HG03521 (cell line): ENCODE results near the gene CLCF1.

Source experiments
- ATAC-seq: cut with Tn5 transposase; IDR thresholded peaks from one replicate; pipeline ENCODE4 v1.9.1; 2021; ENCODE audit warnings: mild to moderate bottlenecking, moderate library complexity; ENCODE audit not compliant: unreplicated experiment

CLCF1 gene

DNA sequence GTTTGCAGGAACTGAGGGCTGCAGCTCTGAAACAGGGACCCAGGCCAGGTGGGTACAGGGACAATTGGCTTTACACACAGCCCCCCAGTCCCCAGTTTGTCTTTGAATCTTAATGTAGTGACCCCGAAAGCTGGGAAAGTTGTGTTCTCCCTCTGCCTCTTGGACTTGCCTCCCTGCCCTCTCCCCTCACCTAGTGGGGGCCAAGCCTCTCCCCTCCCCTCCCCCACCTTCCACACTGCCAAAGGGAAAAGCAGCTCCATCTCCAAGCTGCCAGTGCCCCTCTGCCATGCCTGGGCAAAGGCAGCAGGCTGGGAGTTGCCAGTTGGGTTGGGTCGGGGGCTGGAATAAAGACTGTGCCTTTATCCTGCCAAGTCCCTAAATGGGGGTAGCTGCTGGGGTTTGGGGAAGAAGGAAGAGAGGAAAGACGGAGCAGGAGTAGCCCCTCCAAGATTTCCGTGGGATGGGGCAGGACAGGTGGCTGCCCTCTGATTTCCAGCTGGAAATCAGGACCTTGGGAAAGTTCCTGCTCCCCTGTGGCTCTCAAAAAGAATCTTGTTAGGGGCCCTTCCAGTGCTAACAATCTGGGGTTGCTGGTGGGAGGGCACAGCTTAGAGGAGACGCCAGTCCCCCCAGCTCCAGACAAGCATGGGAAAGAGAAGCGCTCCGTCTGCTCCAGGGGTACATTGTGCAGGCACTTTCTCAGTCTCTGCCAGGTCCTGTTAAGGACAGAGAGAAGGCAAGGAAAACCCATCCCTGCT, 2.8 kb upstream of the CLCF1 start:
- ATAC-seq = no peak

GRCh38 chr11:67375320-67376055, 2.1 kb upstream of the CLCF1 start:
- no peak for ATAC-seq

- no peak for ATAC-seq
These were observed 1.3 kb upstream of the CLCF1 start for GRCh38 chr11:67374571-67375281.

DNA sequence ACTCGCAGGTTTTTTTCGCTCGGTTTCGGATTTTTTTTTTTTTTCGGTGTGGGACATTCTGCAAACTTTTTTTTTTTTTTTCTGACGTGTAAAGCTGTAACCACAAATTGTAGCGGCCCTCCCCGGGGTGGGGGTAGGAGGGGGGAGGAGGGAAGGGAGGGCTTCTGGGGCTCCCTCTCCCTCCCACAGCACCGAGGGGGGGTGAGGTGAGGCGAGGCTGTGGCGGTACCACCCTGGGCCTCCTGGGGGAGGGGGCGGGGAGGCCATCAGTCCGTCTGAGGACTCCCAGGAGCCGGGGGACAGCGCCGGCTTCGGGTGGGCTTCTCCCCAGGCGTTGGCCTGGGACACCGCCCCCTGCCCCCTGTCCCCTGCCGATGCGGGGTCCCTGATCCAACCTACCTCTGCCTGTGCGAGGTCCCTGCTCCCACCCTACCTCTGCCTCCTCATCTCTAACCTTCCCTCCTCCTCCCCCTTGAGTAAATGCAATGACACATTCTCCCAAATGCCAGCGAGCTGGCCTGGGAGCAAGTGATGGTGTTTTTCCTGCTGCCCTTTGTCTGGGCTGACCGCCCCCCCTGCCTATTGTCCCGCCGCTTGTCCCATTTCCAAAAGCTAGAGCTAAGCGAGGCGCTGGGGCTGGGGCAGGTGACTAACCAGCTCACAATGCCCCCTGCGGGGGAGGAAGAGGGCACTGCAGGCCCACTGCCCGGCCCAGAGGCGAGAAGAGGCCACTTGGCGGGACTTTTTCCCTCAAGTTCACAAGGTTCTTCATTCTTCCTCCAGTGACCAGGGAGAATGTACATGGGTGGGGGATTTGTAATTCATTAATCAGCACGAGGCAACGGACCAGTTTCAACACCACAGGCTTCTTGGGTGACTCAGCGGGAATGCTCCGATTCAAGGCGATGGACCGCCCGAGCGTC, 511 bp upstream of the CLCF1 start:
- no peak for ATAC-seq

GRCh38 chr11:67372321-67372992, 941 bp downstream of the CLCF1 start:
- no peak for ATAC-seq

- ATAC-seq = no peak
These were observed 1.5 kb downstream of the CLCF1 start for GRCh38 chr11:67371911-67372320.

DNA sequence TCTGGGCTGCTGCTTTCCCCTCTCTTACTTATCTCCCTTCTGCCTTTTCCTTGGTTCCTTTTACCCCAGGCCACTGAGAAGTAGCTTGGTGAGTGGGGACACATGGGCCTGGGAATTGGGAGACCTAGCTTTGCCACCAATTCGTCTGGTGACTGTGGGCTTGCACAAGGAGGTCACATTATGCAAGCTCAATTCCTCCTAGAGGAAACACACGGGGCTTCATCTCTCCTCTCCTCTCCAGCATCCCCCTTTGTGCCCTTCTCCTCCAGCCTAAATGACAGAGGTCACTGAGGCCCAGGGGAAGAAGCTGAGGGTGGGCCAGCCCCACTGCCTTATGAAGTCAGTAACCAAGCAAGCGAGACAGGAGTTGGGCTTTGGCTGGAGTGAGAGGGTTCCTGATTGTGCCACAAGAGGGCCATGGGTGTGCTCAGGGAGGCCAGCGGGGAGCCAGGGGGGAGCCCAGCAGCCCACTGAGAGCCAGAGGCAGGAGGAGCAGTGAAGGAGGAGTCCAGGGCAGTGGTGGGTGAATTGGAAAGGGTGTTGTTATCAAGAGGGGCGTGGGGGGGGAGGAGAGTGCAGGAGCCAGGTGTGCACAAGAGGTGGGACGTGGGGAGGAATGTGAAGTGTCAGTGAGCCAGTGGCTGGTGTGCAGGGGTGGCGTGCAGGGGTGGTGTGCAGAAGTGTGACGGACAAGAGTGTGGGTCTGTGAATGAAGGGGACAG, 2.0 kb downstream of the CLCF1 start:
- no peak for ATAC-seq

- no peak for ATAC-seq
These were observed 2.9 kb downstream of the CLCF1 start for GRCh38 chr11:67370351-67371076.

GRCh38 chr11:67369801-67370284, 3.6 kb downstream of the CLCF1 start:
- ATAC-seq = no peak

GRCh38 chr11:67369275-67369674, 4.1 kb downstream of the CLCF1 start:
- no peak for ATAC-seq

DNA sequence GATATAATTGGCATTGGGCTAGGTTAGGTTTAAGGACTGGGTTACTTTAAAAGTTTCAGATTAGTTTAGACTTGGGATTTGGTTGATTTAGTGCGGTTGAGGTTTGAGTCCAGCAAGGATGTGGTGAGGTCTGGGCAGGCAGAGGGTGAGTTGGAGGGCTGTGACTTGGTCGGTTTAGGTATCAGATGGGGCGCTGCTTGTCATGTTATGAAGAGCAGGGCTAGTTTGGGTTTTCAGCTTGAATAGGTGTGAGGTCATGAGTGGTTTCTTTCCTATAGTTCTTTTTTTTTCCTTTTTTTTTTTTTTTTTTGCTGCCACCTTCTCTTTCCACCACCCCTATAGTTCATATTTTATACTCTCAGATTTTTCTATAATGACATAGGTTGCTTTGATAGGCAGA, 4.8 kb downstream of the CLCF1 start:
- ATAC-seq = no peak

GRCh38 chr11:67367761-67368227, 5.6 kb downstream of the CLCF1 start:
- no peak for ATAC-seq

DNA sequence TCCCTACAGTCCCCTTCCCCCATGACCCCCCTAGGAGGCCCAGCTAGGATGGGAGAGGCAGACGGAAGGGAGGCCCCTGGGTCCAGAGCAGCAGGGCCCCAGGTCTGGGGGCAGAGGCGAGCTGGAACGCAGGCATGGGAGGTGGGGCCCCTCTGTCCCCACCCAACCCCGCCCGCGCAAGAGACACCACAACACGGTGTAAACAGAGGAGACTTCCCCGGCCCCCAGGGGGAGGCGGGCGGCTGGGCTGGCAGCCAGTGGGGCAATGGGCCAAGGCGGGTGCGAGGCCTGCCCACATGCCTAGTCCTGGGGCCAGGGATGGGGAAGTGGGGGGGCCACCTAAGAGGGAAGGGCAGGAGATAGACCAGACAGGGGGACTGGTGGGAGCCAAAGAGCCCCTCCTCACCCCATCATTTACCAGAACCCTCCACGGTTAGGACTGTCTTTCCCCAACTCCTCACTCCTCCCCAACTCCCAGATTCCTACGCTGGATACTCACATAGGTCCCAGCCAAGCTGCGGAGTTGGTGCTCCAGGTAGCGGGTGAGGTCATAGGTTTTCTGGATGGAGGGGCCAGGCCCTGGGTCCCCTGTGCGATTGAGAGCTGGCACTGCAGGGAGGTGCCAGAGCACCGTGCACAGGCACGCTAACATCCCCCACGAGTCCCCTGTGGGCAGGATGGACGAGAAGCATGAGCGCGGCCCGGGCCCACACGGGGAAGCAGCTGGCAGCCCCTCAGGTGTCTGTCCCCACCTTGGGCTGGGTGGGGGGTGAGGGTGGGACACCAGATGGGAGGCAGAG, 6.2 kb downstream of the CLCF1 start:
- ATAC-seq = no peak

DNA sequence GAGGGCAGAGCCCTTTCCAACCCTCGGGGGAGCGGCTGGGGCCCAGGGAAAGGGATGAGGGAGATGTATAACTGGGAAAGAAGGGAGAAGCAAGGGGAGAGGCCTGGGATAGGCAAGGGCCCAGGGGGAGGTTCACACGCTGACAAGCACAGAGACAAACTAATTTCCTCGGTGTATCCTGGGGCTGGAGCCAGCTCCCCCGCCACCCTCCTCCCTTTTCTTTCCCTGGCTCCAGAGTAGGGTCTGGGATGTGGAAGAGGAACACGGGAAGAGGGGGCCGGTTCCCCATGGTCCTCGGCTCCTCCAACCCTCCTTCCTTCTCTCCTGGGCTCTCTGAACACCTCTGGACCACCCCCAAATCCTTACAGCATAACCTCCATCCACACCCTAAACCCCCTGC, 6.9 kb downstream of the CLCF1 start:
- ATAC-seq = no peak

GRCh38 chr11:67365736-67366444, 7.5 kb downstream of the CLCF1 start:
- no peak for ATAC-seq

DNA sequence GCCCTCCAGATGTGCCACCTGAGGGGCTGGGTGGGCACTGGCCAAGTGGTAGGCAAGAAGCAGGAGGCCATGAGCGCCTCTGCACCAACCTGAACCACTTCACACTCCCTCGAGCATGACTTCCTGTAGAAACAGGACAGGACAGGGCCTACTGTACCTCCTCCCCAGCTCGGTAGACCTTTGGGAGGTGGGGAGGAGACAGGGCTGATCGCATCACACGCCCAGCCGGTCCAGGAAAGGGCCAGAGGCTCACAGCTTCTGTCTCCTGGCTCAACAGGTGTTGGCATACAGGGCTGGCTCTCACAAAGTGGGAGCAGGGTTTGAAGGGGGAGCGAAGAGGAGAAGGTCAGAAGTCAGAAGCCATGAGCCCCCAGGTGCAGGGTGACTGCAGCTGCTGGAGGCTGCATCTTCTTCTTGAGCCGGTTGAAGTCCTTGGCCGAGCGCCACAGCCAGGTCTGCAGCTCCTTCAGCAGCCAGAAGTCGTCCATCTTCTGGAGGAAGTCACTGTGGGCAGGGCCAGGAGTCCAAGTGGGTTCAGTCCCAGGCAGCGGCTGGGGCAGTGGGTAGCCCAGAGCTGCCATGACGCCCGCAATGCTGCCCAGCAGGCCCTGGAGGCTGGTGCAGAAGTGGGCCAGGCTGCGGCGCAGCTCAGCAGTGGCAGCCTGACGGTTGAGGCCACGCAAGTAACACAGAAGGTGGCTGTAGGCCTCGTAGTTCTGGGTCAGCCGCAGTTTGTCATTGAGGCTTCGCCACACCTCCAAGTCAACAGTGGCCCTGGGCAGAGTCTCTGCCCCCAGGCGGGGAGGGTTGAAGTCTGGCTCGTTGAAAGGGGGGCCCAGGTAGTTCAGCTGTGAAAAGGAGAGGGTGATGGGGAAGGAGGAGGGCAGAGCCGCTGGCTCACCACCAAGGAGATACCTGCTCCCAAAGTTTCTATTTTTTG, 8.3 kb downstream of the CLCF1 start:
- ATAC-seq = no peak
